Adipocyte (in vitro differentiated cells): ENCODE data around the gene BLVRB.
A peak's percentile ranks its signal among the peaks of the same experiment; 100 is the strongest.
"Not testable (repeated sequence)": the region's sequence is repeated elsewhere in the genome, so short reads cannot be mapped to it uniquely, and the experiment has no call there.

Experiments used
- DNase-seq: peaks from one replicate; pipeline ENCODE4 v3.0.0-alpha.2; 2015; ENCODE audit warnings: low read depth
- H3K27me3 ChIP-seq: replicated peaks from 2 replicates; pipeline ENCODE4 v1.7.0; 2013; ENCODE audit warnings: mild to moderate bottlenecking, low read length, moderate library complexity; ENCODE audit not compliant: control insufficient read depth, insufficient read depth
- H3K36me3 ChIP-seq: 2 replicates; pipeline ENCODE4 v1.7.0; 2013; ENCODE audit warnings: low read length, mild to moderate bottlenecking, moderate library complexity; ENCODE audit not compliant: control insufficient read depth, insufficient read depth, severe bottlenecking
- H3K4me1 ChIP-seq: 2 replicates; pipeline ENCODE4 v1.7.0; 2013; ENCODE audit warnings: mild to moderate bottlenecking, low read length, moderate library complexity; ENCODE audit not compliant: control insufficient read depth, insufficient read depth
- H3K4me3 ChIP-seq: 2 replicates; pipeline ENCODE4 v1.7.0; 2013; ENCODE audit warnings: mild to moderate bottlenecking, low read length, moderate library complexity
- H3K9ac ChIP-seq: 2 replicates; pipeline ENCODE4 v1.7.0; 2013; ENCODE audit warnings: mild to moderate bottlenecking, low read length, moderate library complexity
- H3K9me3 ChIP-seq: 2 replicates; pipeline ENCODE4 v1.7.0; 2013; ENCODE audit warnings: mild to moderate bottlenecking, low read length, moderate library complexity; ENCODE audit not compliant: control insufficient read depth

The BLVRB gene

GRCh38 chr19:40445780-40446262 lies 19.7 kb downstream of the BLVRB start:
- no peak for DNase-seq

GRCh38 chr19:40444825-40445312 lies 20.7 kb downstream of the BLVRB start:
- Histone ChIP-seq H3K9me3 (no peaks in the 10 kb centered on the region), H3K36me3 (peaks cover 28% of the 10 kb centered on the region), H3K9ac (peak overlapping the region; percentile 100), H3K4me1 (peaks cover 37% of the 10 kb centered on the region), H3K4me3 (peak overlapping the region; percentile 100), H3K27me3 (no peaks in the 10 kb centered on the region)
- no peak for DNase-seq

More at GRCh38 chr19:40445780-40446262, 19.7 kb downstream of the BLVRB start:
- Histone ChIP-seq H3K27me3 (no peaks in the 10 kb centered on the region), H3K36me3 (peaks cover 19% of the 10 kb centered on the region), H3K4me1 (peaks cover 28% of the 10 kb centered on the region), H3K4me3 (no peak overlapping the region), H3K9me3 (no peaks in the 10 kb centered on the region), H3K9ac (peak overlapping the region; percentile 4)

- Histone ChIP-seq H3K4me1 (peaks cover 37% of the 10 kb centered on the region), H3K27me3 (no peaks in the 10 kb centered on the region), H3K4me3 (peak within 1 kb of the TSS; percentile 100), H3K36me3 (peaks cover 28% of the 10 kb centered on the region), H3K9me3 (no peaks in the 10 kb centered on the region), H3K9ac (peak within 1 kb of the TSS; percentile 100)
- peak; percentile 99 for DNase-seq
These were observed 21.3 kb downstream of the BLVRB start, which contains the start of gene SERTAD3 for GRCh38 chr19:40444000-40444824. Gene SERTAD3, minus strand, starts transcription at chr19:40444335. Its CDS starts 2,255 bp downstream, at chr19:40442080.

GRCh38 chr19:40443131-40443999 lies 22.2 kb downstream of the BLVRB start:
- H3K4me3 ChIP-seq: peak overlapping the region; percentile 100
- peak overlapping the region; percentile 100 for H3K9ac ChIP-seq
- peak; percentile 100 for DNase-seq
- H3K9me3 ChIP-seq: no peaks in the 10 kb centered on the region
- H3K36me3 ChIP-seq: peaks cover 24% of the 10 kb centered on the region
- peaks cover 37% of the 10 kb centered on the region for H3K4me1 ChIP-seq
- H3K27me3 ChIP-seq: no peaks in the 10 kb centered on the region

GRCh38 chr19:40442328-40443130 lies 23.0 kb downstream of the BLVRB start:
- Histone ChIP-seq H3K9me3 (no peaks in the 10 kb centered on the region), H3K36me3 (peaks cover 21% of the 10 kb centered on the region), H3K27me3 (no peaks in the 10 kb centered on the region), H3K4me3 (peak overlapping the region; percentile 100), H3K9ac (peak overlapping the region; percentile 92), H3K4me1 (peaks cover 37% of the 10 kb centered on the region)
- DNase-seq: no peak

GRCh38 chr19:40441719-40442253 lies 23.8 kb downstream of the BLVRB start:
- H3K4me1 ChIP-seq: peaks cover 37% of the 10 kb centered on the region
- no peaks in the 10 kb centered on the region for H3K9me3 ChIP-seq
- no peaks in the 10 kb centered on the region for H3K27me3 ChIP-seq
- H3K4me3 ChIP-seq: peak overlapping the region; percentile 100
- peaks cover 20% of the 10 kb centered on the region for H3K36me3 ChIP-seq
- no peak for DNase-seq
- peak overlapping the region; percentile 92 for H3K9ac ChIP-seq

GRCh38 chr19:40438284-40438683 lies 27.3 kb downstream of the BLVRB start:
- Histone ChIP-seq H3K36me3 (peaks cover 20% of the 10 kb centered on the region), H3K4me3 (no peak overlapping the region), H3K27me3 (no peaks in the 10 kb centered on the region), H3K4me1 (peaks cover 32% of the 10 kb centered on the region), H3K9ac (no peak overlapping the region), H3K9me3 (no peaks in the 10 kb centered on the region)
- DNase-seq: no peak

- Histone ChIP-seq H3K27me3 (no peaks in the 10 kb centered on the region), H3K36me3 (no peaks in the 10 kb centered on the region), H3K9ac (peak overlapping the region; percentile 93), H3K4me1 (peaks cover 16% of the 10 kb centered on the region), H3K9me3 (no peaks in the 10 kb centered on the region), H3K4me3 (peak overlapping the region; percentile 75)
- peak; percentile 97 for DNase-seq
These were observed 31.9 kb downstream of the BLVRB start for GRCh38 chr19:40433391-40434216.

GRCh38 chr19:40432760-40433159 lies 32.8 kb downstream of the BLVRB start:
- H3K27me3 ChIP-seq, H3K9me3 ChIP-seq, H3K36me3 ChIP-seq, DNase-seq: not testable (repeated sequence)
- Histone ChIP-seq H3K4me3 (peak overlapping the region; percentile 75), H3K9ac (peak overlapping the region; percentile 93), H3K4me1 (peaks cover 16% of the 10 kb centered on the region)

GRCh38 chr19:40431698-40432097 lies 33.8 kb downstream of the BLVRB start:
- H3K27me3 ChIP-seq: no peaks in the 10 kb centered on the region
- peaks cover 16% of the 10 kb centered on the region for H3K4me1 ChIP-seq
- no peak for DNase-seq
- no peaks in the 10 kb centered on the region for H3K36me3 ChIP-seq
- H3K9ac ChIP-seq: no peak overlapping the region
- H3K4me3 ChIP-seq: no peak overlapping the region
- no peaks in the 10 kb centered on the region for H3K9me3 ChIP-seq
